ENCODE measurements around the gene C9orf57. TPM values are rescaled to one million over a fixed set of nuclear protein-coding genes. Genes with fewer than 3 reads are reported as not detected.

The C9orf57 gene
- total and polyA plus RNA-seq, 2 of the 8 experiments (the other 6 are each of a cell fraction or from before 2014, with no cell fraction given) = not detected

- WGBS, 2 experiments (ENCODE audit: extremely low coverage in 1 of 2, insufficient coverage in 1 of 2, insufficient read length in 1 of 2, insufficient replicate concordance in 2 of 2, low coverage in 1 of 2, low lambda C conversion rate in 2 of 2, missing lambda C conversion rate in 1 of 2) = 86% methylated on average over 2 of the region's 2 CpGs; no CpG with 5 or more reads in 1 of the 2 experiments
- no peak overlapping the region for H2AFZ ChIP-seq (ENCODE audit: low read length)
- no peak overlapping the region for H2BK15ac ChIP-seq (ENCODE audit: low read length)
- no peak overlapping the region for H2BK12ac ChIP-seq (ENCODE audit: low read depth, low read length)
- no peak overlapping the region for H4K8ac ChIP-seq (ENCODE audit: extremely low read depth, insufficient read depth, low read length)
- H4K5ac ChIP-seq (ENCODE audit: insufficient read length, low read depth, low read length) = no peak overlapping the region
- no peak overlapping the region for H2BK5ac ChIP-seq (ENCODE audit: low read depth, low read length)
- H4K20me1 ChIP-seq (replicated peaks in 1 of 2; ENCODE audit: control insufficient read depth in 1 of 2, insufficient read depth in 2 of 2, low read length in 2 of 2) = no peaks in the 10 kb centered on the region
- no peaks in the 10 kb centered on the region for H3K79me1 ChIP-seq (ENCODE audit: low read depth, low read length)
- POLR2A ChIA-PET (ENCODE audit: partially characterized antibody) = no interaction called here
- H3K9me3 ChIP-seq (ENCODE audit: insufficient read depth in 2 of 2, low read depth in 1 of 2, low read length in 1 of 2) = no peaks in the 10 kb centered on the region
- no peak overlapping the region for H3K18ac ChIP-seq (ENCODE audit: extremely low read depth, low read length)
- H3K56ac ChIP-seq (replicated peaks; ENCODE audit: insufficient read length, low read depth, low read length) = no peak overlapping the region
- H3K4me1 ChIP-seq (replicated peaks in 1 of 4; ENCODE audit: control insufficient read depth in 3 of 4, insufficient read depth in 4 of 4, low read length in 3 of 4) = no peaks in the 10 kb centered on the region
- H3K27me3 ChIP-seq (replicated peaks in 1 of 4; ENCODE audit: control insufficient read depth in 3 of 4, extremely low read depth in 1 of 4, insufficient read depth in 3 of 4, low read length in 3 of 4) = no peaks in the 10 kb centered on the region
- no peaks in the 10 kb centered on the region for H3K36me3 ChIP-seq (ENCODE audit: control insufficient read depth in 2 of 4, insufficient read depth in 4 of 4, low read length in 3 of 4)
- no peak overlapping the region for H2BK20ac ChIP-seq (ENCODE audit: low read length)
- no peak overlapping the region for H2AK5ac ChIP-seq (ENCODE audit: low read depth, low read length)
- no peak overlapping the region for H3K9ac ChIP-seq (replicated peaks in 1 of 4; ENCODE audit: extremely low read depth in 1 of 4, low read depth in 3 of 4, low read length in 3 of 4)
- no peak overlapping the region for H2BK120ac ChIP-seq (replicated peaks; ENCODE audit: low read depth, low read length)
- DNase-seq (ENCODE audit: low read depth in 1 of 2, low spot score in 2 of 2) = no peak
- H3K4me3 ChIP-seq (ENCODE audit: extremely low read depth in 1 of 4, insufficient read depth in 2 of 4, low read depth in 3 of 4, low read length in 4 of 4) = no peak overlapping the region
- H3K27ac ChIP-seq (ENCODE audit: low read depth, low read length) = no peak overlapping the region
- no peak overlapping the region for H4K91ac ChIP-seq (replicated peaks; ENCODE audit: insufficient read length, low read length)
- no peak overlapping the region for H3K4ac ChIP-seq (replicated peaks; ENCODE audit: insufficient read length, low read depth, low read length)
- FAIRE-seq = no peak
- no peaks in the 10 kb centered on the region for H3K23me2 ChIP-seq (ENCODE audit: low read depth, low read length)
- no peak overlapping the region for H3K14ac ChIP-seq (ENCODE audit: insufficient read length)
- H3K4me2 ChIP-seq (ENCODE audit: insufficient read depth in 1 of 2, low read depth in 2 of 2, low read length in 2 of 2) = no peak overlapping the region
- no peaks in the 10 kb centered on the region for H3K79me2 ChIP-seq (ENCODE audit: control insufficient read depth in 1 of 2, insufficient read depth in 2 of 2, low read length in 2 of 2)
- CTCF ChIA-PET (ENCODE audit: partially characterized antibody) = no interaction called here
- H3K23ac ChIP-seq (ENCODE audit: insufficient read length) = no peak overlapping the region
- TF ChIP-seq SIN3A (conservative IDR thresholded peaks at IDR 0.05 in 1 of 2, IDR thresholded peaks at IDR 0.05 in 1 of 2; ENCODE audit: low read depth in 1 of 2, low read length in 2 of 2) (no peak), NRF1 (IDR thresholded peaks at IDR 0.05; ENCODE audit: low read depth, low read length) (no peak), USF2 (IDR thresholded peaks at IDR 0.05; ENCODE audit: low read length) (no peak), KDM1A (IDR thresholded peaks at IDR 0.05; ENCODE audit: borderline replicate concordance, low read length) (no peak), RNF2 (IDR thresholded peaks at IDR 0.05; ENCODE audit: borderline replicate concordance, low read depth, low read length, missing control alignments, poor library complexity, severe bottlenecking) (no peak), HDAC6 (IDR thresholded peaks at IDR 0.05; ENCODE audit: low read depth, low read length) (no peak), BRCA1 (IDR thresholded peaks at IDR 0.05; ENCODE audit: low read depth, low read length) (no peak), SUZ12 (IDR thresholded peaks at IDR 0.05; ENCODE audit: low read length) (no peak), RBBP5 (IDR thresholded peaks at IDR 0.05; ENCODE audit: borderline replicate concordance, low read depth, low read length) (no peak), CBX5 (IDR thresholded peaks at IDR 0.05; ENCODE audit: low read depth, low read length) (no peak), SP1 (IDR thresholded peaks at IDR 0.05; ENCODE audit: low read depth, low read length) (no peak)
Observed at GRCh38 chr9:72089451-72090130, 29.2 kb upstream of the C9orf57 start.

Data from H1 (cell line).